Placental epithelial cell (primary cell): ENCODE measurements around the gene GOLGA6L9. TPM values are rescaled to one million over a fixed set of nuclear protein-coding genes. Genes with fewer than 3 reads are reported as not detected.

Experiments used
- small RNA-seq: library from RNA; depleted of rRNA; stranded (forward); fragments of <200 nt; gene quantifications from one replicate; pipeline ENCODE3, GENCODE V24; 2012
- total RNA-seq: library from RNA; depleted of rRNA; stranded (reverse); fragments of >200 nt; gene quantifications from 2 replicates; pipeline ENCODE4 v1.2.3, GENCODE V29; 2012

GOLGA6L9 gene
- 0.76 and 1.2 TPM in 2 replicates for total RNA-seq

DNA sequence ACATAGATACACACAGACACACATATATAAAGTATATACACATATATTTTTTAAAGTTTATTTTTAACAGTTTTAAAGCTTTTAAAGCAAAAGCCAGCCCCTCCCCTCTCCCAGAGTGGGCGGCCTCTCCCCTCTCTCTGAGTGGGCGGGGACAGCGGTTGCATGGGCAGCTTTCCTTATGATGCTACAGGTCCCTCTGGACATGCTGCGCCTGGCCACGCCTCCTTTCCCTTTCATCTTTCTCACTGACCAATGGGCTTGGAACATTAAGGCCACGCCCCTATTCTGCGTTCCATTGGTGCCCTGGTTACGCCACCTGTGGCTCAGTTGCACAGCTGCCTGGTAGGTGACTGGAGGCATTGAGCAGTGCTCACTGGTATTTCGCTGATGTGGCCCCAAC lies at the start of gene GOLGA6L9:
Gene GOLGA6L9, plus strand, starts transcription at position 124 of the 400 bp plus-strand sequence. Its CDS starts 264 bp downstream, at position 388.

Small RNAs within 50 kb of the gene (small RNA-seq; reads per million reads assigned to genes)
- gene AC245033.3, result not detected

Other genes with a start within 250 kb of the GOLGA6L9 start
- 14.9 and 17.6 TPM in 2 replicates for gene EFL1, start 167.1 kb upstream of the GOLGA6L9 start, total RNA-seq
- 0.39 and 6.6 TPM in 2 replicates for gene SAXO2, start 167.0 kb upstream of the GOLGA6L9 start, total RNA-seq
- 2.4 TPM in 1 of 2 replicates, not detected in the other for gene GOLGA6L10, start 80.3 kb upstream of the GOLGA6L9 start, total RNA-seq
- 1,201 and 1,579 TPM in 2 replicates for gene RPS17, start 110.6 kb downstream of the GOLGA6L9 start, total RNA-seq
- not detected in 2 replicates for gene CPEB1, start 217.5 kb downstream of the GOLGA6L9 start, total RNA-seq